NCI-H187 treated with DMSO at 0.1 percent for 48 hours (cell line): ENCODE results near the gene ENSA.
"Not testable (repeated sequence)": the region's sequence is repeated elsewhere in the genome, so short reads cannot be mapped to it uniquely, and the experiment has no call there.

Experiments used
- DNase-seq: peaks from one replicate; lab custom pipeline; 2025; lab: John Stamatoyannopoulos, UW

The ENSA gene

GRCh38 chr1:150621497-150622302 lies 7.7 kb downstream of the ENSA start:
- no peak for DNase-seq

- no peak for DNase-seq
These were observed 8.5 kb downstream of the ENSA start for GRCh38 chr1:150620919-150621318.

DNA sequence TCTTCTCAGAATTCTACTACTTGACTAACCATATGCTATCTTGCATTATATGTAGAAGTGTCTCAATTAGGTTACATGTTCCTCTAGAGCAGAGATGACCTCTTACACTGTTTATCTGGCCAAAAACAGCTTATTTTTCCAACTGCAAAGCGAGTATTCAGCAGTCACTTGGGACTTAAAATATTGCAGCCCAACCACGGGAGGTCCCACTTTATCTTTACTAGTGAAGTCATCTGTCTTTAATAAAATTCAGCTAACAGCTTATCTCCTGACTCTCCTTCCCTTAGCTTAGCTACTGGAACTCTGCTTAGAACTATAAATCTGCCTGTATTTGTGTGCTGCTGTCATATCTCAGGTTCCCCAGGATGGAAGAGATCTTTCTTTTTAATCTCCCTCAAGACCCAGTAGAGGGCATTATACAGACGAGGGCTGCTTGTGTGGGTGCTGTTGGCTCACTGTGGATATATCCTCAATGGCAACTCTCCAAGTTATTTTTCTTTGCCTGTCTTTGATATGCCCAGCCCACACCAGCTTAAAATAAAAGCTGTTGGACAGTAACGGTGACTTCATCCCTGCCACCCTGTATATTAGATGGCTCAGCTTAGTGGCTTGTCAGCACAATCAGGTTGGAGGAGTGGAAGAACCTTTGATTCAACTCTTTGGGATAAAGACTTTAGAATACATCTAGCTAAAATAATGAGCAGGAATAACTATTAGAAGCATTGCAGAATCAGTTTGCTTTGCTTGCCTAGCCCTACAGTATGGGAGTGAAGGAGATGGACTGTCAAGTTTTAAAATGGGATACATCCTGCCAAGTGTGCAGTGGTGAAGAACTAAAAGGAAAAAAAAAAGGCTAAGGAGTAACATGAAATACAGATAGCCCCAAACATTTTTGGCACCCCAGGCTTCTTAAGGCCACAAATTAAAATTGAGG lies 9.6 kb downstream of the ENSA start:
- no peak for DNase-seq

DNA sequence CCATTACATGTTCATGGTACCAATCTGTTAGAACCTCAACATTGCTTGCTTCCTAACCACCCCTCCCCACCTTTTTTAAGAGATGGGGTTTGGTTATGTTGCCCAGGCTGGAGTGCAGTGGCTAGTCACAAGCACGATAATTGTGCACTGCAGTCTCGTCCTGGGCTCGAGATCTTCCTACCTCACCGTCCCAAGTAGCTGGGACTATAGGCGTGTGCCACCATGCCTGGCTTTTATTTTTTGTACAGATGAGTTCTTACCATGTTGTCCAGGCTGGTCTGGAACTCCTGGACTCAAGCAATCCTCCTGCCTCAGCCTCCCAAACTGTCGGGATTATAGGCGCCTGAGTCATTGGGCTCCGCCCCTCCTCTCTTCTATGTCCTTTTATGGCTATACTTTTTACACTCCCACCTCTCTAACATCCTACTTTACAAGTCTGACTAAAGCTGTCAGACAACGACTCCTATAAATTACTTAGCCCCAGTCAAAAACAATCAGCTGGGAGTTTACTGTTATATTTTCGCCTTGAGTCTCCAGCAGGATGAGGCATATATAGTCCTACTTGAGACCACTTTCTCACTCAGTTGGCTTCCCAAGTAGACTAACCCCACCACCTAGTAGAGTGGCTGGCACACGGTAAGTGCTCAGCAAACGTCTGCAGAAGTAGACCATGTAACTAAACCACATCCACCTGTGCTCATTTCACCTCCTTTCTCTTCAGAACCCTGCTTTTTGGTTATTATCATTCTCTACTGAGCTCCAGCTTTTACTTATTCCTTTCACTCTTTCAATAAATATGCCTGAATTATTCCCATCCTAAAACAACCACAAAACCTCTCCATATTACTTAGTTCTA lies 13.8 kb downstream of the ENSA start:
- DNase-seq, result no peak

GRCh38 chr1:150613061-150613920 lies 16.1 kb downstream of the ENSA start:
- no peak for DNase-seq

- DNase-seq, result no peak
These were observed 17.4 kb downstream of the ENSA start for GRCh38 chr1:150612014-150612345.

- no peak for DNase-seq
These were observed 18.8 kb downstream of the ENSA start for GRCh38 chr1:150610576-150610975.

DNA sequence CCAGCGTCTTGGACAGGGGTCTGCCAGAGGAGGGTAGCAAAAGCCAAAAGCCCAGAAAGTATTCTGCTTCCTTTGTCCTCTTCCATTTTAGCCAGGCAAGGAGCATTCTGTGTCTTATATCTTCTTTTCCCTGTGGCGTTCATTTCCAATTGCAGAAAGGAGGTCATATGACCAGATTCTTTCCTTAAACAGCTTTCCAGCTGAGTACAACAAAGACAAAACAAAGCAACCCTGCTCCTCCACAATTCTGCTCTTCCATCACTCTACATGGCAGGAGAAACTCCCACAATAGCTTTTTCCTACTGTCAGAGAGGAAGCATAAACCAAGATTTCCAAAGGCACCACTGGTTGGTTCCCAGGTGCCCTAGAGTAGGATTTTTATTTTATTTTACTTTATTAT lies 19.7 kb downstream of the ENSA start:
- DNase-seq, result no peak

DNA sequence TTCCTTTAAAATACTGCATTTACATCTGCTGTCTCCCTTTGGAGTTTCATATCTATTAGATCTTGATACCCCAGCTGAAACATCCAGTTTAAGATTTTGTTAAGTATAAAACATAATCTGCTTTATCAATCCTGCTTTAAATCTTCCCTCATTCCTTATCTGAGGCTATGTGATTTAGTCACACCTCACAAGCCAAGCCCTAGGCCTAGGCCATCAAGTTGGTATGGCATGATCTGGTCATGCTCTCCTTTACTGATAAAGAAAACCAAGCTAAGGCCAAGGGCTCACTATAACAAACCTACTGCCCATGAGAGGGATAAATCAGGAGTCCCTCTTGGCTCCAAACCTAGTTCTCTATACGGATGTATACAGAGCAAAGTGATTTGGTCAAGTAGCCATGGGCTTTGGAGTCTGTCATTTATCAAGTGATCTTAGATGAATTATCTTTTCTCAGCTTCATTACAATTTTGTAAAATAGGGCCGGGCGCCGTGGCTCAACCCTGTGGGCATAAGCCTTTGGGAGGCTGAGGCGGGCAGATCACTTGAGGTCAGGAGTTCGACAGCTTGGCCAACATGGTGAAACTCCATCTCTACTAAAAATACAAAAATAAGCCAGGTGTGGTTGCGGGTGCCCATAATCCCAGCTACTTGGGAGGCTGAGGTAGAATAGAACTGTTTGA lies 22.8 kb downstream of the ENSA start:
- no peak for DNase-seq

DNA sequence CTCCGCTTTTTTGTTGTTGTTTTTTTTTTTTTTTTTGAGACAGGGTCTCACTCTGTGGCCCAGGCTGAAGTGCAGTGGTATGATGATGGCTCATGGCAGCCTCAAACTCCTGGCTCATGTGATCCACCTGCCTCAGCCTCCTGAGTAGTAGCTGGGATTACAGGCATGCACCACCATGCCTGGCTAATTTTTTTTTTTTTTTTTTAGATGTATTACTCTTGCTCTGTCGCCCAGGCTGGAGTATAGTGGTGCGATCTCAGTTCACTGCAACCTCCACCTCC lies 24.0 kb downstream of the ENSA start:
- DNase-seq, result not testable (repeated sequence)

DNA sequence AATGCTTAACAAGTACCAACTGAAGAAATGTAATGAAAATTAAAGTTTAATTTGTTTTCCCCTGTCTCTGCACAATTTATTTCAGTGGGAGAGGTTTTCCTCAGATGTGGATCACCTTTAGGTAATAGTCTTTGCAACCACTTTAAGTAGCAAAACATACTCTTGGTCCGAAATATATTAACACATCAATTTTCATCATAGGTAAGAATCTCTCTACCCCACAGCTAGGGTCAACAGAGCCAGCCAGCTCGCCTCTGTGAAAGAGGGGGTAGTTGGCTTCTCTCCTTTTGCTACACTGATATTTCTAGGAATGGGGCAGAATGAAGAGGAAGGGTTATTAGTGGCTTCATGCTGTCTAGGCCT lies 25.2 kb downstream of the ENSA start:
- no peak for DNase-seq

DNA sequence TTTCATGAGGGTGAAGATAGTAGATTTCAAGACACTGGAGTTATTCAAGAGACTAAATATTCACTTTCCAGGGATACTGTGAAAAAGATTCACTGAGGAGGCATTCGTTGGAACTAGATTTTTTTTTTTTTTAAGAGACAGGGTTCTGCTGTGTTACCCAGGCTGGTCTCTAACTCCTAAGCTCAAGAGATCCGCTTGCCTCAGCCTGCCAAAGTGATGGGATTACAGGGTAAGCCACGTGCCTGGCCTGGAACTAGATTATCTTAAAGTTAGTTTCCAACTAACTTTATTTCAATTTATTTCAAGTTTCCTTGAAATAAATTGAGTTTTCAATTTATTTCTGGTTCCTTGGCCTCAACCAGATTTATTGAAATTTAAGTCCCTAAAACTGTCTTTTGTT lies 25.7 kb downstream of the ENSA start:
- no peak for DNase-seq

DNA sequence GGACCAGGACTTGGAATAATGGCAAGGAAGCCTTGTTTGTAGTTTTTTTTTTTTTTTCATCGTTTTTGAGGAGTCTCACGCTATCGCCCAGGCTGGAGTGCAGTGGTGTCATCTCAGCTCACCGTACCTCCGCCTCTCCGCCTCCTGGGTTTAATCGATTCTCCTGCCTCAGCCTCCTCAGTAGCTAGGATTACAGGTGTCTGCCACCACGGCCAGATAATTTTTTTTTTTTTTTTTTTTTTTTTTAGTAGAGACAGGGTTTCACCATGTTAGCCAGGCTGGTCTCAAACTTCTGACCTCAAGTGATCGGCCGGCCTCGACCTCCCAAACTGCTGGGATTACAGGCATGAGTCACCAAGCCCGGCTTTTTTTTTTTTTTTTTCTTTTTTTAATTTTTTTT lies 27.0 kb downstream of the ENSA start:
- DNase-seq, result not testable (repeated sequence)

DNA sequence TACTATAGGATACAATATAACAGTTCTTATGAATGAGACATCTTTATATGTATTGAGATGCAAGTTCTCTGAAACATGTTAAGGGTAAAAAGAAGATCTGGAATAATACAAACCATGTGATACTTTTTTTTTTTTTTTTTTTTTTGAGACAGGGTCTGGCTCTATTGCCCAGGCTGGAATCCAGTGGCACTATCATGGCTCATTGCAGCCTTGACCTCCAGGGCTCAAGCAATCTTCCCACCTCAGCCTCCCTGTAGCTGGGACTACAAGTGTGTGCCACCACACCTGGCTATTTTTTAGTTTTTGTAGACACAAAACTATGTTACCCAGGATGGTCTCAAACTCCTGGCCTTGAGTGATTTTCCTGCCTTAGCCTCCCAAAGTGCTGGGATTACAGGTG lies 27.9 kb downstream of the ENSA start:
- DNase-seq, result no peak

DNA sequence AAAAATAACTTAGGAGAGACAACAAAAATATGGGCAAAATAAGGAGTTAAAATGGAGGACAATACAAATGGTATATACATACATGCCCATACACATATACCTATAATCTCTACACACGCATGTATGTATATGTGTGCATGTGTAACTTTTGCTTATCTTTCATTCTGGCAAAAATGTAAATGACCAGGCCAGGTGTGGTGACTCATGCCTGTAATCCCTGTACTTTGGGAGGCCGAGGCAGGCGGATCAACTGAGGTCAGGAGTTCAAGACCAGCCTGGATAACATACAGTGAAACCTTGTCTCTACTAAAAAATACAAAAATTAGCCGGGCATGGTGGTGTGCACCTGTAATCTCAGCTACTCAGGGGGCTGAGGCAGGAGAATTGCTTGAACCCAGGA lies 31.1 kb downstream of the ENSA start:
- not testable (repeated sequence) for DNase-seq

- DNase-seq, result no peak
These were observed 32.4 kb downstream of the ENSA start for GRCh38 chr1:150596976-150597375.

DNA sequence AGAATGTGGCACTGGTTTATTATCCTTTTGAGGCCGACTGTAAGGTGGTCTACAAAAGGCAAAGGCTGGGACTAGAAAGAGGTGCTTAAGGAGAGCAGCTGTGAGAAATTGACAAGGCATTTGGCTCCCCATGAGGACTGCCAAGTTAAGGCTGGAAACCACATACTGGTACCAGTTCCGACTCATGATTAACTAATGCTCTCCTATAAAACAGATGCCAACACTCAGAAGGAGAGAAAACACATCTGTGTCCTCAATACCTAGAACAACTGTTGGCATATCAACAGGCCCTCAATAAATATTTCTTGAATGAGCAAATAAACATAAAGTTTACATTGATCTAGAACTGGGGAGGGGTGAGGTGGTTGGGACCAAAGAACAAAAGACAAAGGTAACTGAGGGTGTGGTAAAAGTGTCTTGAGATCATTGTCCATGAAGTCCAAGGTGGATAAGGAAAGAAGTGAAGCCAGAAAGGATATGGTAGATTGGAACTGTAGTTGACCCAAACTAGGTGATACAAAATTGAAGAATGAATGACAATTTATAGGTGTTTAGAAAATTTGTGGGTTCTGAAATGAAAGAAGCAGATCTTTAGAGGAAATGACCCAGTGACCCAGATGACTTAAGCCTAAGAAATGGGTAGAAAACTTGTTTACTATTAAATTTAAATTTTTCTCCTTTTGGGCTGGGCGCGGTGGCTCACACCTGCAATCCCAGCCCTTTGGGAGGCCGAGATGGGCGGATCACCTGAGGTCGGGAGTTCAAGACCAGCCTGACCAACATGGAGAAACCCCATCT lies 33.1 kb downstream of the ENSA start:
- DNase-seq, result no peak

- DNase-seq, result no peak
These were observed 47.0 kb downstream of the ENSA start for GRCh38 chr1:150582371-150582770.

DNA sequence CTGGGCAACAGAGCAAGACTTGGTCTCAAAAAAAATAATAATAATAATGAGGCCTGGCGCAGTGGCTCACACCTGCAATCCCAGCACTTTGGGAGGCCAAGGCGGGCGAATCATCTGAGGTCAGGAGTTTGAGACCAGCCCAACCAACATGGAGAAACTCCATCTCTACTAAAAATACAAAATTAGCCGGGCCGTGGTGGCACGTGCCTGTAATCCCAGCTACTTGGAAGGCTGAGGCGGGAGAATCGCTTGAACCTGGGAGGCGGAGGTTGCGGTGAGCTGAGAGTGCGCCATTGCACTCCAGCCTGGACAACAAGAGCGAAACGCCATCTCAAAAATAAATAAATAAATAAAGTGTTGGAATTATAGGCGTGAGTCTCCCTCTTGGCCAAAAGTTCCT lies 47.5 kb downstream of the ENSA start:
- DNase-seq, result not testable (repeated sequence)

- DNase-seq, result not testable (repeated sequence)
These were observed 48.0 kb downstream of the ENSA start for GRCh38 chr1:150581437-150581836.
